ENCODE data around the gene MPST.

Gene MPST

GRCh38 chr22:37030560-37031281 is 11.2 kb downstream of the MPST start:
- H3K27ac ChIP-seq (replicated peaks; ENCODE audit: low read length), result no peak overlapping the region
- H2BK15ac ChIP-seq (ENCODE audit: low read length), result no peak overlapping the region
- H3K27me3 ChIP-seq (ENCODE audit: control insufficient read depth in 3 of 3, insufficient read depth in 3 of 3, low read depth in 1 of 3, low read length in 3 of 3), result no peaks in the 10 kb centered on the region
- H3K4me2 ChIP-seq (ENCODE audit: insufficient read depth, low read length, poor library complexity, severe bottlenecking), result no peak overlapping the region
- no peak overlapping the region for H2AFZ ChIP-seq (ENCODE audit: low read length)
- H2BK5ac ChIP-seq (ENCODE audit: low read length), result no peak overlapping the region
- no peaks in the 10 kb centered on the region for H3K9me3 ChIP-seq (replicated peaks in 1 of 2; ENCODE audit: control insufficient read depth in 2 of 2, insufficient read depth in 1 of 2, low read depth in 1 of 2, low read length in 2 of 2)
- whole genome bisulfite sequencing, 2 donors (ENCODE audit: extremely low coverage in 2 of 2, insufficient read length in 2 of 2, insufficient replicate concordance in 1 of 2), result no CpG with 5 or more reads among the region's 14 CpGs
- H3K4me1 ChIP-seq (ENCODE audit: control insufficient read depth in 2 of 2, insufficient read depth in 1 of 2, low read depth in 1 of 2, low read length in 2 of 2), result peaks cover 0 to 5% of the 10 kb centered on the region in 2 donors
- H4K91ac ChIP-seq (ENCODE audit: low read depth, low read length, poor library complexity), result no peak overlapping the region
- H3K9ac ChIP-seq (ENCODE audit: low read depth, low read length, poor library complexity), result no peak overlapping the region
- H2BK12ac ChIP-seq (ENCODE audit: low read length), result no peak overlapping the region
- no peak overlapping the region for H4K8ac ChIP-seq (ENCODE audit: low read depth, low read length)
- no peak overlapping the region for H3K14ac ChIP-seq (ENCODE audit: low read length)
- peaks cover under 1% of the 10 kb centered on the region for H3K79me1 ChIP-seq (ENCODE audit: low read depth, low read length)
- no peak for DNase-seq (ENCODE audit: low spot score)
- peaks cover 30 to 48% of the 10 kb centered on the region in 2 donors for H3K36me3 ChIP-seq (replicated peaks in 1 of 2; ENCODE audit: control insufficient read depth in 2 of 2, insufficient read depth in 2 of 2, low read length in 2 of 2)
- no peak overlapping the region for H2AK5ac ChIP-seq (ENCODE audit: low read depth, low read length)
- H3K18ac ChIP-seq (ENCODE audit: low read length), result no peak overlapping the region
- H3K23ac ChIP-seq (ENCODE audit: low read depth, low read length, poor library complexity), result no peak overlapping the region
- H2BK120ac ChIP-seq (ENCODE audit: low read depth, low read length), result no peak overlapping the region
- no peak overlapping the region for H3K4me3 ChIP-seq (ENCODE audit: low read length in 2 of 2)
- no peak overlapping the region for H3K4ac ChIP-seq (ENCODE audit: low read length)

GRCh38 chr22:37032134-37032534 is 12.6 kb downstream of the MPST start:
- no CpG with 5 or more reads among the region's 2 CpGs for WGBS, 2 donors (ENCODE audit: extremely low coverage in 2 of 2, insufficient read length in 2 of 2, insufficient replicate concordance in 1 of 2)
- no peak overlapping the region for H3K4me2 ChIP-seq (ENCODE audit: insufficient read depth, low read length, poor library complexity, severe bottlenecking)
- H3K4me1 ChIP-seq (ENCODE audit: control insufficient read depth in 2 of 2, insufficient read depth in 1 of 2, low read depth in 1 of 2, low read length in 2 of 2), result peaks cover 0 to 5% of the 10 kb centered on the region in 2 donors
- peaks cover 0 to 2% (median 0%) of the 10 kb centered on the region in 3 experiments for H3K27me3 ChIP-seq (ENCODE audit: control insufficient read depth in 3 of 3, insufficient read depth in 3 of 3, low read depth in 1 of 3, low read length in 3 of 3)
- H3K4me3 ChIP-seq (ENCODE audit: low read length in 2 of 2), result no peak overlapping the region
- no peak overlapping the region for H3K9ac ChIP-seq (ENCODE audit: low read depth, low read length, poor library complexity)
- no peak overlapping the region for H3K23ac ChIP-seq (ENCODE audit: low read depth, low read length, poor library complexity)
- no peak overlapping the region for H2BK12ac ChIP-seq (ENCODE audit: low read length)
- no peak overlapping the region for H3K4ac ChIP-seq (ENCODE audit: low read length)
- no peak overlapping the region for H2BK5ac ChIP-seq (ENCODE audit: low read length)
- no peak overlapping the region for H3K27ac ChIP-seq (replicated peaks; ENCODE audit: low read length)
- H2AFZ ChIP-seq (ENCODE audit: low read length), result no peak overlapping the region
- H3K18ac ChIP-seq (ENCODE audit: low read length), result no peak overlapping the region
- no peak overlapping the region for H2BK120ac ChIP-seq (ENCODE audit: low read depth, low read length)
- no peaks in the 10 kb centered on the region for H3K79me1 ChIP-seq (ENCODE audit: low read depth, low read length)
- no peak overlapping the region for H3K14ac ChIP-seq (ENCODE audit: low read length)
- H2AK5ac ChIP-seq (ENCODE audit: low read depth, low read length), result no peak overlapping the region
- no peak overlapping the region for H2BK15ac ChIP-seq (ENCODE audit: low read length)
- no peaks in the 10 kb centered on the region for H3K9me3 ChIP-seq (replicated peaks in 1 of 2; ENCODE audit: control insufficient read depth in 2 of 2, insufficient read depth in 1 of 2, low read depth in 1 of 2, low read length in 2 of 2)
- no peak for DNase-seq (ENCODE audit: low spot score)
- peaks cover 19 to 34% of the 10 kb centered on the region in 2 donors for H3K36me3 ChIP-seq (replicated peaks in 1 of 2; ENCODE audit: control insufficient read depth in 2 of 2, insufficient read depth in 2 of 2, low read length in 2 of 2)
- H4K91ac ChIP-seq (ENCODE audit: low read depth, low read length, poor library complexity), result no peak overlapping the region
- H4K8ac ChIP-seq (ENCODE audit: low read depth, low read length), result no peak overlapping the region

- H3K4me1 ChIP-seq (ENCODE audit: control insufficient read depth in 2 of 2, insufficient read depth in 1 of 2, low read depth in 1 of 2, low read length in 2 of 2), result peaks cover 4 to 5% of the 10 kb centered on the region in 2 donors
- no peak overlapping the region for H2BK5ac ChIP-seq (ENCODE audit: low read length)
- no peak overlapping the region for H3K18ac ChIP-seq (ENCODE audit: low read length)
- no CpG with 5 or more reads among the region's 18 CpGs for WGBS, 2 donors (ENCODE audit: extremely low coverage in 2 of 2, insufficient read length in 2 of 2, insufficient replicate concordance in 1 of 2)
- H3K27me3 ChIP-seq (ENCODE audit: control insufficient read depth in 3 of 3, insufficient read depth in 3 of 3, low read depth in 1 of 3, low read length in 3 of 3), result peaks cover 0 to 2% (median 0%) of the 10 kb centered on the region in 3 experiments
- no peak overlapping the region for H3K4me3 ChIP-seq (ENCODE audit: low read length in 2 of 2)
- H3K9ac ChIP-seq (ENCODE audit: low read depth, low read length, poor library complexity), result no peak overlapping the region
- no peak overlapping the region for H2AFZ ChIP-seq (ENCODE audit: low read length)
- H2BK12ac ChIP-seq (ENCODE audit: low read length), result no peak overlapping the region
- no peaks in the 10 kb centered on the region for H3K79me1 ChIP-seq (ENCODE audit: low read depth, low read length)
- no peak for DNase-seq (ENCODE audit: low spot score)
- peaks cover 12 to 27% of the 10 kb centered on the region in 2 donors for H3K36me3 ChIP-seq (replicated peaks in 1 of 2; ENCODE audit: control insufficient read depth in 2 of 2, insufficient read depth in 2 of 2, low read length in 2 of 2)
- no peaks in the 10 kb centered on the region for H3K9me3 ChIP-seq (replicated peaks in 1 of 2; ENCODE audit: control insufficient read depth in 2 of 2, insufficient read depth in 1 of 2, low read depth in 1 of 2, low read length in 2 of 2)
- H4K8ac ChIP-seq (ENCODE audit: low read depth, low read length), result no peak overlapping the region
- H3K14ac ChIP-seq (ENCODE audit: low read length), result no peak overlapping the region
- no peak overlapping the region for H2BK120ac ChIP-seq (ENCODE audit: low read depth, low read length)
- no peak overlapping the region for H2AK5ac ChIP-seq (ENCODE audit: low read depth, low read length)
- no peak overlapping the region for H3K4ac ChIP-seq (ENCODE audit: low read length)
- no peak overlapping the region for H2BK15ac ChIP-seq (ENCODE audit: low read length)
- no peak overlapping the region for H3K27ac ChIP-seq (replicated peaks; ENCODE audit: low read length)
- no peak overlapping the region for H3K4me2 ChIP-seq (ENCODE audit: insufficient read depth, low read length, poor library complexity, severe bottlenecking)
- H3K23ac ChIP-seq (ENCODE audit: low read depth, low read length, poor library complexity), result no peak overlapping the region
- H4K91ac ChIP-seq (ENCODE audit: low read depth, low read length, poor library complexity), result no peak overlapping the region
These were observed 13.3 kb downstream of the MPST start for GRCh38 chr22:37032535-37033460.
